ENCODE measurements around the gene TRIM47. TPM values are rescaled to one million over a fixed set of nuclear protein-coding genes. Genes with fewer than 3 reads are reported as not detected.

The TRIM47 gene
- total RNA-seq: 16.7 and 25.9 TPM in 2 replicates

DNA sequence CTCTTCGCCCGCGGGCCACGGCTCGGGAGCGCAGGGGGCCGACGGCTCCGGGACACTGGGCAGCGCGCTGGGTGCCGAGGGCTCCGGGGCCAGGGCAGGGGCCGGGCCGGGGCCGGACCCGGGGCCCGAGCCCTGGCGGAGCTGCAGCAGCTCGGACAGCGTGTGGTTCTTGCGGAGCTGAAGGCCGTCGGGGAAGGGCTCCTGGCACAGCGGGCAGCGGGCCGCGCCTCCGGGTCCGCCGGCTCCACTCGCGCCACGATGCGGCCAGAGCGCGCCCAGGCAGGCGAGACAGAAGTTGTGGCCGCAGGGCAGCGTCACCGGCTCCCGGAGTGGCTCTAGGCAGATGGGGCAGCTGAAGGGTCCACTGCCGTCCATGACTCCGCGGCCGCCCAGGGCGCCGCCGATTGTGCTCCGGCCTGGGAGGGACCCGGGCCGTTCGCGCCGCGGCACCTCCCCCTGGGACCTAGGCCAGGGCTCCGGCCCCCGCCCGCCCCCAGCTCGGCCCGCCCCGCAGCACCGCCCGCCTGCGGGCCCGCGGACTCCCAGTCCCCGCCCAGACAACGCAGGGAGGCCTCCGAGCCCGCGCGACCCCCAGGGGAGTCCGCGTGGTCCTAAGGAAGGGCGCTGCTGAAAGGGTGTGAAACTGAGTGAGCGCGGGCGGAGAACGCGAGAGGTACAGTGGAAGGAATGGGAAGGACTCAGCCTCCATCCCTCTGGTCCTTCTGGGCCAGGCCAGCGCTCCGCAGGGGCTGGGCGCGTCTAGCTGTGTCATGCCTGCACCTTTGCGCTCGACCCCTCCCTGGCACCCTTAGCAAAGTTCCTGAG lies at the start of gene TRIM47:
TSS of gene TRIM47 (minus strand) at position 408 of the 825 bp plus-strand sequence. CDS start at position 375, 33 bp downstream.

GRCh38 chr17:75904749-75905521 lies 26.6 kb upstream of the TRIM47 start, which contains the start of gene MRPL38:
Gene MRPL38 (minus strand): TSS chr17:75904884. CDS start chr17:75904875, 9 bp downstream.

DNA sequence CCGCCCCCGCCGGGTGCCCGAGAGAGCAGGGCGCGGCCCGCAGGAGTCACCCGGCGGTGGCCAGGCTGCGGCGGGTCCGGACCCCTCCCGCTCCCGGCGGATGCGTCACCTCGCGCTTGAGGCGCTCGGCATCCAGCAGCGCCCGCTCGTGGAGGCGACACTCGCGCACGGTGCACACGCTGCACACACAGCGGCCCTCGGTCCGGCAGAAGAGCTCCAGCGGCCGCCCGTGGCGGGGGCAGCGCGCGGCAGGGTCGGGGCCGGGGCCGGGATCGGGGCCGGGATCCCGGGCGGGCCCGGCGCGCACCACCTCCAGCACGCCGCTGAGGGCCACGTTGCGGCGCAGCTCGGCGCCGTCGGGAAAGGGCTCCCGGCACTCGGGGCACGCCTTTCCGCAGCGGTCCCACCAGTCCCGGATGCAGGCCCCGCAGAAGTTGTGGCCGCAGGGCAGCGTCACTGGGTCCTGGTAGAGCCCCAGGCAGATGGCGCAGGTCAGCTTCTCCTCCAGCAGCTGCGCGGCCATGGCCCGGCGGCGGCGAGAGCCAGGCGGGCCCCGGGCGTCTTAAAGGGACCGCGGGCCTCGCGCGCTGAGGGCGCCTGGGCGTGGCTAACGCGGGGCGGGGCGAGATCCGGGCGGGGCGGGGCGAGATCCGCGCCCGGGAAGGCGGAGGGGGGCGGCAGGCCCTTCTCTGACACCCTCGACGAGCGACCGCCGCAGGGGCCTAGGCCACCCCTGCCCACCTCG lies 18.2 kb upstream of the TRIM47 start, which contains the start of gene TRIM65:
TSS of gene TRIM65 (minus strand) at position 537 of the 745 bp plus-strand sequence. CDS start at position 523, 14 bp downstream.

DNA sequence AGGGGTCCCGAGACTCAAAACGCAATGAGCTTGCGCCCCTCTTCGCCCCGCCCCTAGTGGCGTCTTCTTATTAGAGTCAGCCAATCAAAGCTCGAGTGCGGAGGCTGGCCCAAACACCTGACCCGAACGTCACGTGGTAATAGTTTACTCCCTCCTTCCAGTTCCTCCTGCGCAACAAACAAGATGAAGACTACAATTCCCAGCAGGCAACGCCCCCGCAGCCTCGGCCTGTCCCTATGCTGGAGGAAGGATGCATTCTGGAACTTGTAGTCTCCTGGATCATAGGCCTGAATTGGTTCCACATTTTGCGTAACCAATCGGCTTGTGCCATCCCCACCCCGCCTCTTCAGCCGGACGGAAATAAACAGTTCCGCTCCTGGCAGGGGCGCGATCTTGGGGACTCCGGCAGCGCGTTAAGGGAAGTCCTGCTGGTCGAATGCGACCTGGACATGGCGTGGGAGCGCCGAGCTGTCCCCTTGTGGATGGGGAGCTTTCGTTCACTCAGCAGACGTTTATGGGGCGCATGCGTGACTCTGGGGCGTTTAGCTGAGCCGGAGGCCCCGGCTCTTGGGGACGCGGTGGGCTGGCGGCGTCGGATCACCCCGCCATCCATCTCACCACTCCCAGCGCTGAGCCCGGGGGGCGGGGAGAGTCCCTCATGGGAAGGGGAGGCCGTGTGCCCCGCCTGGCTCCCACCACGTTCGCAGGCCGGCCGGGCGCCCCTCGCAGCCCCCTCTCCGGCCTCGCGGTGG lies 22.9 kb downstream of the TRIM47 start, which contains the start of gene WBP2:
TSS of gene WBP2 (minus strand) at position 26 of the 752 bp plus-strand sequence. CDS start 38 bp downstream, outside the sequence.

GRCh38 chr17:75843577-75844529 lies 34.5 kb downstream of the TRIM47 start, which contains the start of gene UNC13D:
Gene UNC13D (minus strand): TSS chr17:75844404. CDS start chr17:75844337, 67 bp downstream.

Other genes starting within 250 kb of the TRIM47 start
- gene SMIM5, start 245.1 kb downstream of the TRIM47 start, total RNA-seq: 1.3 and 5.1 TPM in 2 replicates
- gene RECQL5, start 211.4 kb downstream of the TRIM47 start, total RNA-seq: 33.6 and 50.6 TPM in 2 replicates
- 45.7 and 64.0 TPM in 2 replicates for gene SAP30BP, start 211.2 kb downstream of the TRIM47 start, total RNA-seq
- 30.2 and 274 TPM in 2 replicates for gene ITGB4, start 157.1 kb downstream of the TRIM47 start, total RNA-seq
- gene GALK1, start 113.4 kb downstream of the TRIM47 start, total RNA-seq: 66.3 and 77.0 TPM in 2 replicates
- 21.2 and 22.8 TPM in 2 replicates for gene UNK, start 93.8 kb downstream of the TRIM47 start, total RNA-seq
- 204 and 275 TPM in 2 replicates for gene UNC13D, start 34.2 kb downstream of the TRIM47 start, total RNA-seq
- gene WBP2, start 23.2 kb downstream of the TRIM47 start, total RNA-seq: 28.1 and 30.2 TPM in 2 replicates
- gene TRIM65, start 18.4 kb upstream of the TRIM47 start, total RNA-seq: 19.4 and 21.2 TPM in 2 replicates
- gene MRPL38, start 26.3 kb upstream of the TRIM47 start, total RNA-seq: 40.0 and 41.0 TPM in 2 replicates
- gene FBF1, start 62.5 kb upstream of the TRIM47 start, total RNA-seq: 7.3 and 28.7 TPM in 2 replicates
- 147 TPM in 2 replicates for gene ACOX1, start 100.6 kb upstream of the TRIM47 start, total RNA-seq
- gene TEN1, start 100.7 kb upstream of the TRIM47 start, total RNA-seq: 48.4 and 78.5 TPM in 2 replicates
- gene CDK3, start 122.3 kb upstream of the TRIM47 start, total RNA-seq: 4.7 and 4.8 TPM in 2 replicates
- 9.4 and 33.3 TPM in 2 replicates for gene EVPL, start 148.7 kb upstream of the TRIM47 start, total RNA-seq
- gene SRP68, start 193.9 kb upstream of the TRIM47 start, total RNA-seq: 31.8 and 32.3 TPM in 2 replicates
- gene GALR2, start 196.2 kb upstream of the TRIM47 start, total RNA-seq: 0.22 TPM in 1 of 2 replicates, not detected in the other
- under 0.01 TPM in 1 of 2 replicates, not detected in the other for gene ZACN, start 200.6 kb upstream of the TRIM47 start, total RNA-seq
- 99.7 and 118 TPM in 2 replicates for gene EXOC7, start 225.2 kb upstream of the TRIM47 start, total RNA-seq